Parathyroid adenoma (tissue), 2 donors: ENCODE results near the gene JAG2.

ENCODE experiments used
- H2AFZ ChIP-seq: fragments of 300-600 bp; sonication (generic); one replicate; pipeline ENCODE4 v1.7.0; 2017; ENCODE audit warnings: antibody characterized with exemption, mild to moderate bottlenecking
- H3K27ac ChIP-seq: fragments of 300-600 bp; sonication (generic); one replicate; pipeline ENCODE4 v1.7.0; 2017
- H3K27me3 ChIP-seq: fragments of 300-600 bp; sonication (generic); one replicate; pipeline ENCODE4 v1.7.0; 2017; ENCODE audit warnings: low read length; ENCODE audit not compliant: control insufficient read depth, insufficient read depth
- H3K36me3 ChIP-seq: fragments of 300-600 bp; sonication (generic); one replicate; pipeline ENCODE4 v1.7.0; 2017; ENCODE audit warnings: low read length; ENCODE audit not compliant: control insufficient read depth, insufficient read depth
- H3K4me1 ChIP-seq: fragments of 300-600 bp; sonication (generic); one replicate; pipeline ENCODE4 v1.7.0; 2017; ENCODE audit warnings: control low read depth
- H3K4me2 ChIP-seq: fragments of 300-600 bp; sonication (generic); one replicate; pipeline ENCODE4 v1.7.0; 2017; ENCODE audit warnings: low read length
- H3K4me3 ChIP-seq: fragments of 300-600 bp; sonication (generic); one replicate; pipeline ENCODE4 v1.7.0; 2017; ENCODE audit warnings: low read depth, low read length
- H3K79me2 ChIP-seq: fragments of 300-600 bp; sonication (generic); one replicate; pipeline ENCODE4 v1.7.0; 2017; ENCODE audit warnings: control low read depth
- H3K9ac ChIP-seq: fragments of 300-600 bp; sonication (generic); one replicate; pipeline ENCODE4 v1.7.0; 2017; ENCODE audit warnings: mild to moderate bottlenecking
- H3K9me3 ChIP-seq: fragments of 300-600 bp; sonication (generic); one replicate; pipeline ENCODE4 v1.7.0; 2017; ENCODE audit warnings: low read length; ENCODE audit not compliant: control insufficient read depth
- CTCF ChIP-seq: fragments of 300-600 bp; sonication (generic); IDR thresholded peaks from one replicate; pipeline ENCODE4 v1.7.0; 2017; ENCODE audit warnings: antibody characterized with exemption, mild to moderate bottlenecking
- donor health status: primary hyperparathyroidism.

Gene JAG2

DNA sequence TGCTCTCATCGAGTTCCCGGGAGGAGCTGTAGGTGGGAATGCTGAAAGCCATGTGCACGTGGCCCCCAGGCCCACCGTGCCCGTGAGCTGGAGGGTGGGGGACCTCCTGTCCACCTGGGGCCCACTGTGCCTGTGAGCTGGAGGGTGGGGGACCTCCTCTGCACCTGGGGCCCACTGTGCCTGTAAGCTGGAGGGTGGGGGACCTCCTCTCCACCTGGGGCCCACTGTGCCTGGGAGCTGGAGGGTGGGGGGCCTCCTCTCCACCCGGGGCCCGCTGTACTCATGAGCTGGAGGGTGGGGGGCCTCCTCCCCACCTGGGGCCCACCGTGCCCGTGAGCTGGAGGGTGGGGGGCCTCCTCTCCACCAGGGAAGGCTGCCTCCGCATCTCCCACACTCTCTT lies 26.5 kb upstream of the JAG2 start:
- H3K79me2 ChIP-seq, result no peaks in the 10 kb centered on the region
- peaks cover 5% of the 10 kb centered on the region for H3K4me1 ChIP-seq
- TF ChIP-seq CTCF, result no peak
- no peaks in the 10 kb centered on the region for H3K36me3 ChIP-seq
- no peak overlapping the region for H3K4me3 ChIP-seq
- H3K27me3 ChIP-seq, result peaks cover 3% of the 10 kb centered on the region
- H2AFZ ChIP-seq, result no peak overlapping the region
- H3K9me3 ChIP-seq, result no peaks in the 10 kb centered on the region
- H3K9ac ChIP-seq, result no peak overlapping the region
- H3K4me2 ChIP-seq, result no peak overlapping the region
- H3K27ac ChIP-seq, result no peak overlapping the region

DNA sequence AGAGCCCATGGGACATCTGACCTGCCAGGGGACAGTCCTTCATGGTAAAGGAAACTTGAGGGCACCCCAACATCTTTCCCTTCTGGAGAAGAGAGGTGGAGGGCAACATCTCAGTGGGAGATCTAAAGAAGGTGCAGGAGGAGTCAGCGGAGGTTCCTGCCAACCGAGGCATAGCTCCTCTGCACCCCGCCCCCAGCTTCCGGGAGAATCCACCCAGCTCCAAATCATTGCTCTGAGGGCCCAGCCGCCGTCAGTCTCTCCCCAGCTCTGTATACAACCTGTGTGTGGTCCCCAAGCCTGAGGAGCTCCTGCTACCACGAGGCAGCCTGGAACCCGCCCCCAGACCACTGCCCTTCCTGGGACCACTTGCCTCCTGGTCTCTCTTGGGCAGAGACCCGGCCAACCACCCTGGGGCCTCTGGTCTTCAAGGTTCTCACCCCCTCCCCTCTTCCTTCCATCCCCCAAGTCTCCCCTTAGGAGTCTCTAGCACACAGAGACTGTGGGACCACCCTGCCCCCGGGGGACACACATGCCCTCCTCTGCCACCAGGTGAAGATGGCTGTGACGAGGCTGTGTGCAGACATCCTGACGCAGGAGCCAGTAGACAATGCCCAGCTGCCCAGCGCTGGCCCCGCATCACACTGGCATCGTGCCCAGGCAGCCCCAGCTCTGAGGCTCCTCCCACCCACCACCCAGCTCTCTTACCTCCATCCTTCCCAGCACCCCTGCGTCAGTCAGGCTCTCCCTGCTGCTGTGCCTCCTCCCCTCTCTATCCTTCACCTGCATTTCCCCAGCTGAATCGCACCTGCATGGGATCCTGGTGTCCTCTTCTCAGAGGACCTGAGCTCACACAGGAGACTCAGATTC lies 25.6 kb upstream of the JAG2 start:
- H3K36me3 ChIP-seq, result no peaks in the 10 kb centered on the region
- no peak overlapping the region for H3K27ac ChIP-seq
- H3K4me2 ChIP-seq, result no peak overlapping the region
- H3K9ac ChIP-seq, result no peak overlapping the region
- H3K9me3 ChIP-seq, result no peaks in the 10 kb centered on the region
- H3K27me3 ChIP-seq, result peaks cover 3% of the 10 kb centered on the region
- no peak for TF ChIP-seq CTCF
- no peak overlapping the region for H3K4me3 ChIP-seq
- no peaks in the 10 kb centered on the region for H3K79me2 ChIP-seq
- H3K4me1 ChIP-seq, result peaks cover 5% of the 10 kb centered on the region
- no peak overlapping the region for H2AFZ ChIP-seq

DNA sequence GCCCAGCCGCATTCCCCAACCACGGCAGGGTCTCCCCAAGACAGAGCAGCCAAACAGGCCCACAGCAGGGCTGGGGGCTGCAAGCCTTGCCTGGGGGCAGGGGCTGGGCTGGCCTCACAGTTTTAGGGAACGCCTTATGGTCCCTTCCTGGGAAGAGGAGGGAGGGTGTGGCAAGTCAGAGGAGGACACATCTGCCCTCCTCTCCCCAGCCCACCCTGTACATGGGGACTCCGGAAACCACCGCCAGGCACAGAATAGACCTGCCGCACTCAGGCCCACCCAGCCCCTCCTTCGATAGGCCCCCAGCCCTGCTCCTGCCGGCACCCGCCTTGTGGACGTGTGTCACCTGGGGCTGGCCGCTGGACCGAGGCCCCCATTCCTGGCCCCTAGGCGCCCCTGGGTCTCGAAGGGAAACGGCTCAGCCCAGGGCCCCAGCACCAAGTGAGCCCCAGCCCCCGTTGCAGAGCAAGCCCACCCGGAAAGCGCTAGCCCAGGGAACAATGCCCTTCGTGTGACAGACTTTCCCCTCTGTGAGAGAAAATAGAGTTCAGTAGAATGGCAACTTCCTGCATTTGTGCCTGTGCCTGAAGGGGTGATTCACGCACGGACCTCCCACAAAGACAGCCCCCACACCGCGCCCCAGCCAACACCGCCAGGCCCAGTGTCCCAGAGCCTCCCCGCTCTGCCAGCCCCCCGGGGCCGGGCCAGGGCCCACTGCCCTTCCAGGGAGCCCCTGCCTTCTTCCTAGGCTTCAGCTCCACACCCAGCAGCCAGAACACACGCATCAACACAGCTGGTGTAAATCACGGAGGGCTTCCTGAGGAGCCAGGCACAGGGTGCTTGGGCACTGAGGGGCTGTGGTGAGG lies 24.5 kb upstream of the JAG2 start:
- Histone ChIP-seq H3K4me1 (peaks cover 5% of the 10 kb centered on the region), H3K27me3 (peaks cover 3% of the 10 kb centered on the region), H3K9ac (no peak overlapping the region), H2AFZ (no peak overlapping the region), H3K79me2 (no peaks in the 10 kb centered on the region), H3K36me3 (no peaks in the 10 kb centered on the region), H3K4me2 (no peak overlapping the region), H3K4me3 (no peak overlapping the region), H3K9me3 (no peaks in the 10 kb centered on the region), H3K27ac (no peak overlapping the region)
- TF ChIP-seq CTCF, result no peak

GRCh38 chr14:105187935-105188524 lies 19.5 kb upstream of the JAG2 start:
- no peak for TF ChIP-seq CTCF
- H3K4me2 ChIP-seq, result no peak overlapping the region
- H2AFZ ChIP-seq, result no peak overlapping the region
- no peaks in the 10 kb centered on the region for H3K79me2 ChIP-seq
- H3K27me3 ChIP-seq, result no peaks in the 10 kb centered on the region
- no peaks in the 10 kb centered on the region for H3K9me3 ChIP-seq
- H3K4me3 ChIP-seq, result no peak overlapping the region
- no peak overlapping the region for H3K9ac ChIP-seq
- H3K36me3 ChIP-seq, result no peaks in the 10 kb centered on the region
- no peak overlapping the region for H3K27ac ChIP-seq
- no peaks in the 10 kb centered on the region for H3K4me1 ChIP-seq
